ENCODE data around the gene CD8A. TPM values are rescaled to one million over a fixed set of nuclear protein-coding genes. Genes with fewer than 3 reads are reported as not detected.

Gene CD8A
- total and polyA plus RNA-seq, 7 donors: 0.09 to 0.81 (median 0.27) TPM

DNA sequence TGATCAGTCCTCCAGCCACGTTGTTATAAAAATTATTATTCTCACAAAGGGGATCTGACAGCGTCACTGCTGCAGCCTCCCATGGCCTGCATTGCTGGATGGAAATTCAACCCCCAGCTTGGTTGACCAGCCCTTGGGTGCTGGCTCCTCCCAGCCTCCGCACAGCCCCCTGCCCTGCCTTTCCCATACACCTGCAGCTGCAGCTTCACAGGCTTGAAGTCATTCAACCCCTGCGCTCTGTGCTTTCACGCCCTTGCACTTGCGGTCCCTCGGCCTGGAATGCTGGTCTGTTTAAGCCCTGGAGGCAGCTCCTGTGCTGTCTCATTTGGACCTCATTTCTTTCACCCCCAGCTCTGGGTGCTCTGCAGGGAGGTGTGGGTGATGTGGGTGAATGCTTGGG lies 860 bp upstream of the CD8A start:
- Histone ChIP-seq H3K36me3 (ENCODE audit: insufficient read depth in 1 of 2, low read depth in 1 of 2) (no peaks in the 10 kb centered on the region), H3K4me1 (peaks cover 14% of the 10 kb centered on the region), H3K27me3 (ENCODE audit: insufficient read depth in 3 of 3, low read length in 2 of 3) (peaks cover 0 to 67% (median 27%) of the 10 kb centered on the region in 3 donors), H3K4me3 (no peak overlapping the region), H3K9me3 (no peaks in the 10 kb centered on the region), H3K27ac (no peak overlapping the region)
- ATAC-seq (no peak), DNase-seq (no peak)
- intact Hi-C loops (cut with DNase I): no loop called here
- TF ChIP-seq, protein P1, sequence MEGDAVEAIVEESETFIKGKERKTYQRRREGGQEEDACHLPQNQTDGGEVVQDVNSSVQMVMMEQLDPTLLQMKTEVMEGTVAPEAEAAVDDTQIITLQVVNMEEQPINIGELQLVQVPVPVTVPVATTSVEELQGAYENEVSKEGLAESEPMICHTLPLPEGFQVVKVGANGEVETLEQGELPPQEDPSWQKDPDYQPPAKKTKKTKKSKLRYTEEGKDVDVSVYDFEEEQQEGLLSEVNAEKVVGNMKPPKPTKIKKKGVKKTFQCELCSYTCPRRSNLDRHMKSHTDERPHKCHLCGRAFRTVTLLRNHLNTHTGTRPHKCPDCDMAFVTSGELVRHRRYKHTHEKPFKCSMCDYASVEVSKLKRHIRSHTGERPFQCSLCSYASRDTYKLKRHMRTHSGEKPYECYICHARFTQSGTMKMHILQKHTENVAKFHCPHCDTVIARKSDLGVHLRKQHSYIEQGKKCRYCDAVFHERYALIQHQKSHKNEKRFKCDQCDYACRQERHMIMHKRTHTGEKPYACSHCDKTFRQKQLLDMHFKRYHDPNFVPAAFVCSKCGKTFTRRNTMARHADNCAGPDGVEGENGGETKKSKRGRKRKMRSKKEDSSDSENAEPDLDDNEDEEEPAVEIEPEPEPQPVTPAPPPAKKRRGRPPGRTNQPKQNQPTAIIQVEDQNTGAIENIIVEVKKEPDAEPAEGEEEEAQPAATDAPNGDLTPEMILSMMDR (IDR thresholded peaks at IDR 0.05): no peak
- 57 to 68% (median 63%) methylated on average over 7 of the region's 7 CpGs for whole genome bisulfite sequencing, 3 donors

DNA sequence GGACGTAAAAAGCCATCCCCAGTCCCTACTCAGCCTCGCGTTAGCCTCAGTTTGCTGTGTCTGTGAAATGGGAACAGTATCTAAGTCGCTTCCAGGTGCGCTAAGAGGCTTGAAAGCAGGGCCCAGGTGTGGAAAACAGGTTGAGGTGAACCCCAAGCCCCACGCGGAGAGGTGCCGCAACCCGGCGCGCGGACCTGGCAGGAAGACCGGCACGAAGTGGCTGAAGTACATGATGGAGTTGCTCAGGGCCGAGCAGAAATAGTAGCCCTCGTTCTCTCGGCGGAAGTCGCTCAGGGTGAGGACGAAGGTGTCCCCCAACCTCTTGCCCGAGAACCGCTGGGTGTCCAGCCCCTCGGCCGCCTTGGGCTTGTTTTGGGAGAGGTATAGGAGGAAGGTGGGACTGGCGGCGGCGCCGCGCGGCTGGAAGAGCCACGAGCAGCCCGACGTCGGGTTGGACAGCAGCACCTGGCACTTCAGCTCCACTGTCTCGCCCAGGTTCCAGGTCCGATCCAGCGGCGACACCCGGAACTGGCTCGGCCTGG lies 508 bp downstream of the CD8A start:
- no peak overlapping the region for H3K27ac ChIP-seq
- intact Hi-C loops (cut with DNase I): no loop called here

DNA sequence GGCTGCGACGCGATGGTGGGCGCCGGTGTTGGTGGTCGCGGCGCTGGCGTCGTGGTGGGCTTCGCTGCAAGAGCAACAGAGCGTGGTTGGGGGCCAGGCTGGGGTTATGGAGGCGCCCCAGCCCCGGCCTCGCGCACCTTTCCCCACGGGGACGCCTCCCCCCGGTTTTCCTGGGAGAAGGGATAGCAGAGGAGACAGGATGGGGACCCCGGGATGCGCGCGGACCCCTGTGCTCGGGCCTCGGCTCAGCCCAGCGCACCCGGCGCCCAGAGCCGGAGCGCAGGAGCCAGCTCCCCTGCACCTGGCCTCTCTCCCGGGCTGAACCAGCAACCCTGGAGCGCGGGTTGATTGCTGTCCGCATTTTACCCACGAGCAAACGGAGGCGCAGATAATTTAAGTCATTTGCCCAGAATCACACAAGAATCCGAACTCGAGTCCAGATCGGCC lies 1.0 kb downstream of the CD8A start:
- Histone ChIP-seq H3K4me3 (peak overlapping the region; percentile 40), H3K4me1 (peaks cover 14% of the 10 kb centered on the region), H3K27me3 (ENCODE audit: insufficient read depth in 3 of 3, low read length in 2 of 3) (peaks cover 0 to 63% (median 27%) of the 10 kb centered on the region in 3 donors), H3K9me3 (no peaks in the 10 kb centered on the region), H3K36me3 (ENCODE audit: insufficient read depth in 1 of 2, low read depth in 1 of 2) (no peaks in the 10 kb centered on the region), H3K27ac (no peak overlapping the region)
- TF ChIP-seq, protein P1 (IDR thresholded peaks at IDR 0.05): no peak
- DNase-seq: no peak
- ATAC-seq: peak in 1 of 4 donors; percentile 24
- 3 to 6% (median 5%) methylated on average over 36 to 40 of the region's 40 CpGs for WGBS, 3 donors
- intact Hi-C loops (cut with DNase I): no loop called here

More for the DNA sequence above, 508 bp downstream of the CD8A start:
- H3K9me3 ChIP-seq: no peaks in the 10 kb centered on the region
- TF ChIP-seq, protein P1 (IDR thresholded peaks at IDR 0.05): no peak
- peaks cover 0 to 65% (median 28%) of the 10 kb centered on the region in 3 donors for H3K27me3 ChIP-seq (ENCODE audit: insufficient read depth in 3 of 3, low read length in 2 of 3)
- WGBS, 3 donors: 3 to 6% (median 5%) methylated on average over 24 to 40 of the region's 40 CpGs
- H3K36me3 ChIP-seq (ENCODE audit: insufficient read depth in 1 of 2, low read depth in 1 of 2): no peaks in the 10 kb centered on the region
- ATAC-seq (peak in 1 of 4 donors; percentile 38), DNase-seq (no peak)
- peak overlapping the region; percentile 40 for H3K4me3 ChIP-seq
- peaks cover 14% of the 10 kb centered on the region for H3K4me1 ChIP-seq

DNA sequence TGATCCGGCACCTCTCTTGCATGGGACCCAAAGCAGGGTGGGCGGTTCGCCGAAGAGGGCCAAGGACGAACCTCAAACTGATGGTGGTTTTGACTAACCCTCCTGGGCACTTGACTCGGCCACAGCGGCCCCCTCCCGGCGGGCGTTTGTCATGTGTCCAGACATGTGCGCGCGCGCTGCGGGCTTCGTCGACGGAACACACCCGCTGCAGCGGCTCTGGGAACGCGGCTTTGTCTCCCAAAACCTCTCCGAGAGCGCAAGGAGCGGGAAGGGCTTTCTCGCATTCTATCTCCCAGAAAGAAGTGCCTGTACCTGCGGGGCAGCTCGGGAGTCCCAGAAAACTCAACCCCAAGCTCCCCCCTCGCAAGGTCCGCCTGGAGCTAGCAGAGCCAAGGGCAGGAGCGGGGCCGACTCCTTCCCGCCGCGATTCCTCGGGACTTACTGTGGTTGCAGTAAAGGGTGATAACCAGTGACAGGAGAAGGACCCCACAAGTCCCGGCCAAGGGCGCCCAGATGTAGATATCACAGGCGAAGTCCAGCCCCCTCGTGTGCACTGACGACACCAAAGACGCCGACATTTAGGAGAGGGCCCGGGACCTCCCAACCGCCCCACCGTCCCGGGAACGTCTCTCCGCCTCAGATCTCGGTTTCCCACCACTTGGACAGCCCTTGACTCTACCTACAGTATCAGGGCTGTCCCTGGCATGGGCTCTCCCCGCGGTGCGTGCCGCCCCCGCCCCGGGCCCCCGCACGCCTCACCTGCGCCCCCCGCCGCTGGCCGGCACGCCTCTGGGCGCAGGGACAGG lies 1.6 kb downstream of the CD8A start:
- Histone ChIP-seq H3K4me1 (peaks cover 14% of the 10 kb centered on the region), H3K27me3 (ENCODE audit: insufficient read depth in 3 of 3, low read length in 2 of 3) (peaks cover 0 to 57% (median 26%) of the 10 kb centered on the region in 3 donors), H3K36me3 (ENCODE audit: insufficient read depth in 1 of 2, low read depth in 1 of 2) (no peaks in the 10 kb centered on the region), H3K4me3 (peak overlapping the region; percentile 40), H3K9me3 (no peaks in the 10 kb centered on the region), H3K27ac (no peak overlapping the region)
- 3 to 6% (median 4%) methylated on average over 50 to 64 of the region's 64 CpGs for WGBS, 3 donors
- DNase-seq (no peak), ATAC-seq (peak in 1 of 4 donors; percentile 49)
- intact Hi-C loops (cut with DNase I): no loop called here
- TF ChIP-seq, protein P1 (IDR thresholded peaks at IDR 0.05): no peak

Measured in psoas muscle (tissue), 8 donors.